GM23338 (cell line): ENCODE data around the gene THRB. TPM values are rescaled to one million over a fixed set of nuclear protein-coding genes. Genes with fewer than 3 reads are reported as not detected.

ENCODE experiments used
- ATAC-seq: fragments of 200-7000 bp; cut with Tn5 transposase; 3 replicates; pipeline ENCODE4 v1.9.1; 2020
- DNase-seq: peaks from one replicate; pipeline ENCODE4 v3.0.0-alpha.2; 2015; ENCODE audit warnings: low spot score
- H2AFZ ChIP-seq: fragments of 200-600 bp; sonication (generic); 2 replicates; pipeline ENCODE4 v1.8.0; 2016; ENCODE audit warnings: antibody characterized with exemption, mild to moderate bottlenecking, moderate library complexity
- H3F3A ChIP-seq: fragments of 200-600 bp; sonication (generic); replicated peaks from 2 replicates; pipeline ENCODE4 v1.8.0; 2017; ENCODE audit warnings: antibody characterized with exemption, mixed run types, low read depth
- H3K27ac ChIP-seq: fragments of 200-600 bp; sonication (generic); 2 replicates; pipeline ENCODE4 v1.6.1; 2016; ENCODE audit warnings: low read depth
- H3K27me3 ChIP-seq: fragments of 200-600 bp; sonication (generic); 2 replicates; pipeline ENCODE4 v1.8.0; 2016; ENCODE audit warnings: mild to moderate bottlenecking, mixed run types, moderate library complexity; ENCODE audit not compliant: insufficient read depth
- H3K36me3 ChIP-seq: fragments of 200-600 bp; sonication (generic); 2 replicates; pipeline ENCODE4 v1.8.0; 2016; ENCODE audit warnings: mild to moderate bottlenecking; ENCODE audit not compliant: insufficient read depth
- H3K4me1 ChIP-seq: fragments of 200-600 bp; sonication (generic); 2 replicates; pipeline ENCODE4 v1.8.0; 2016; ENCODE audit warnings: mild to moderate bottlenecking, moderate library complexity; ENCODE audit not compliant: insufficient read depth
- H3K4me2 ChIP-seq: fragments of 200-600 bp; sonication (generic); 2 replicates; pipeline ENCODE4 v1.7.1; 2017; ENCODE audit warnings: mixed run types
- H3K4me3 ChIP-seq: fragments of 200-600 bp; sonication (generic); 2 replicates; pipeline ENCODE4 v1.6.1; 2016; ENCODE audit warnings: mixed run types
- H3K79me2 ChIP-seq: fragments of 200-600 bp; sonication (generic); replicated peaks from 2 replicates; pipeline ENCODE4 v1.8.0; 2017; ENCODE audit warnings: mild to moderate bottlenecking; ENCODE audit not compliant: insufficient read depth
- H3K9me2 ChIP-seq: fragments of 200-600 bp; sonication (generic); 2 replicates; pipeline ENCODE4 v1.8.0; 2017; ENCODE audit not compliant: insufficient read depth
- H4K20me1 ChIP-seq: fragments of 200-600 bp; sonication (generic); replicated peaks from 2 replicates; pipeline ENCODE4 v1.8.0; 2017; ENCODE audit warnings: mild to moderate bottlenecking; ENCODE audit not compliant: insufficient read depth
- H3K27ac Mint-ChIP-seq: 2 replicates; pipeline ENCODE4 v1.8.0; 2020; ENCODE audit warnings: inconsistent platforms, mild to moderate bottlenecking, moderate library complexity, mixed read lengths
- H3K27me3 Mint-ChIP-seq: 3 replicates; pipeline ENCODE4 v1.8.0; 2022; ENCODE audit warnings: low read depth, mild to moderate bottlenecking, moderate library complexity, mixed read lengths, inconsistent platforms; ENCODE audit not compliant: insufficient read depth, poor library complexity
- H3K36me3 Mint-ChIP-seq: 3 replicates; pipeline ENCODE4 v1.8.0; 2021; ENCODE audit warnings: low read depth, mild to moderate bottlenecking, inconsistent platforms, moderate library complexity, mixed read lengths
- H3K4me1 Mint-ChIP-seq: 3 replicates; pipeline ENCODE4 v1.8.0; 2020; ENCODE audit warnings: mild to moderate bottlenecking, inconsistent platforms, mixed read lengths
- H3K4me3 Mint-ChIP-seq: 3 replicates; pipeline ENCODE4 v1.8.0; 2021; ENCODE audit warnings: moderate library complexity, mild to moderate bottlenecking, inconsistent platforms, mixed read lengths
- H3K9me3 Mint-ChIP-seq: 3 replicates; pipeline ENCODE4 v1.8.0; 2020; ENCODE audit warnings: moderate library complexity, mild to moderate bottlenecking, inconsistent platforms, mixed read lengths
- CTCF ChIP-seq, 2 experiments: fragments of 200-600 bp in 1 of 2; sonication (generic) in 1 of 2; conservative IDR thresholded peaks; 2 replicates each; pipeline versions ENCODE4 v1.5.1 to v1.6.1; 2016 to 2017; ENCODE audit warnings: antibody characterized with exemption in 2 of 2, low read depth in 2 of 2, mild to moderate bottlenecking in 2 of 2, moderate library complexity in 1 of 2
- ETS1 ChIP-seq: IDR thresholded peaks from 2 replicates; pipeline ENCODE4 v1.6.1; 2016; ENCODE audit warnings: antibody characterized with exemption
- EZH2 ChIP-seq: fragments of 200-600 bp; sonication (generic); IDR thresholded peaks from one replicate; pipeline ENCODE4 v1.8.0; 2017; ENCODE audit warnings: antibody characterized with exemption, mild to moderate bottlenecking, low read depth; ENCODE audit not compliant: unreplicated experiment
- EZH2phosphoT487 ChIP-seq: fragments of 200-600 bp; sonication (generic); IDR thresholded peaks from one replicate; pipeline ENCODE4 v1.8.1; 2018; ENCODE audit warnings: antibody characterized with exemption; ENCODE audit not compliant: unreplicated experiment
- JUNB ChIP-seq: IDR thresholded peaks from one replicate; pipeline ENCODE4 v1.6.1; 2016; ENCODE audit warnings: antibody characterized with exemption; ENCODE audit not compliant: unreplicated experiment
- NANOG ChIP-seq: IDR thresholded peaks from 2 replicates; pipeline ENCODE4 v1.6.1; 2016; ENCODE audit warnings: antibody characterized with exemption, borderline replicate concordance
- POLR2AphosphoS5 ChIP-seq: IDR thresholded peaks from 2 replicates; pipeline ENCODE4 v1.6.1; 2016; ENCODE audit warnings: antibody characterized with exemption, low read depth
- REST ChIP-seq: IDR thresholded peaks from one replicate; pipeline ENCODE4 v1.6.1; 2018; ENCODE audit warnings: antibody characterized with exemption; ENCODE audit not compliant: unreplicated experiment
- STAT1 ChIP-seq: IDR thresholded peaks from one replicate; pipeline ENCODE4 v1.6.1; 2016; ENCODE audit warnings: antibody characterized with exemption; ENCODE audit not compliant: unreplicated experiment
- ZNF114 ChIP-seq: fragments of 250-450 bp; sonication (Bioruptor Pico); IDR thresholded peaks from 2 replicates; pipeline ENCODE4 v1.5.0; 2020; ENCODE audit warnings: mild to moderate bottlenecking, moderate library complexity
- ZNF462 ChIP-seq: fragments of 250-450 bp; sonication (Bioruptor Pico); IDR thresholded peaks from 2 replicates; pipeline ENCODE4 v1.5.0; 2020; ENCODE audit warnings: mild to moderate bottlenecking, moderate library complexity
- polyA plus RNA-seq: library from polyadenylated mRNA; unstranded; fragments of >200 nt; fragmentation: Nextera tagmentation; extraction: Ambion mirVana; gene quantifications from 2 replicates; pipeline ENCODE4 v1.2.1, GENCODE V29; 2016
- total RNA-seq: library from RNA; depleted of rRNA; stranded (reverse); fragments of >200 nt; shearing (Covaris generic); gene quantifications from 2 replicates; pipeline ENCODE4 v1.2.3, GENCODE V29; 2014

The THRB gene
- total and polyA plus RNA-seq, 2 experiments from 2014 or later = 1.7 to 3.2 TPM

- TF ChIP-seq CTCF (conservative IDR thresholded peaks at IDR 0.05; ENCODE audit: low read depth in 2 of 2) = no peak
- TF ChIP-seq ZNF462 (CRISPR knock-in tag) = no peak
- no peak for TF ChIP-seq EZH2phosphoT487
- TF ChIP-seq STAT1 = no peak
Observed at GRCh38 chr3:24446032-24446431, 48.6 kb downstream of the THRB start (continued).

GRCh38 chr3:24443476-24443875 lies 51.2 kb downstream of the THRB start:
- H3K4me3 Mint-ChIP-seq = no peak overlapping the region
- H3K27ac ChIP-seq = no peak overlapping the region
- no peaks in the 10 kb centered on the region for H3K9me3 Mint-ChIP-seq
- H3K4me2 ChIP-seq = no peak overlapping the region
- no peaks in the 10 kb centered on the region for H3K27me3 ChIP-seq
- ATAC-seq (no peak), DNase-seq (no peak)
- no peaks in the 10 kb centered on the region for H3K36me3 ChIP-seq
- no peak overlapping the region for H3K4me3 ChIP-seq
- no peak overlapping the region for H3K27ac Mint-ChIP-seq
- no peaks in the 10 kb centered on the region for H3K36me3 Mint-ChIP-seq
- H4K20me1 ChIP-seq = no peaks in the 10 kb centered on the region
- no peaks in the 10 kb centered on the region for H3K4me1 Mint-ChIP-seq
- no peaks in the 10 kb centered on the region for H3K79me2 ChIP-seq
- H3K9me2 ChIP-seq = no peaks in the 10 kb centered on the region
- H3K4me1 ChIP-seq = no peaks in the 10 kb centered on the region
- H3K27me3 Mint-ChIP-seq = no peaks in the 10 kb centered on the region
- H3F3A ChIP-seq = no peaks in the 10 kb centered on the region
- H2AFZ ChIP-seq = no peak overlapping the region
- TF ChIP-seq ETS1 (no peak), CTCF (conservative IDR thresholded peaks at IDR 0.05; ENCODE audit: low read depth in 2 of 2) (no peak), POLR2AphosphoS5 (no peak), JUNB (no peak), REST (no peak), EZH2phosphoT487 (no peak), NANOG (no peak), ZNF114 (CRISPR knock-in tag) (no peak), EZH2 (no peak)
